SW480 (cell line): ENCODE data around the gene ING1.

Experiments
- DNase-seq: peaks from one replicate; pipeline ENCODE4 v3.0.0-alpha.2; 2016; ENCODE audit warnings: low spot score

ING1 gene

GRCh38 chr13:110772091-110772984 is 58.8 kb downstream of the ING1 start:
- DNase-seq, result no peak
